ENCODE measurements around the gene ZFP3.
"Not testable (repeated sequence)": the region's sequence is repeated elsewhere in the genome, so short reads cannot be mapped to it uniquely, and the experiment has no call there.

The ZFP3 gene

GRCh38 chr17:5078106-5079028 lies at the start of gene ZFP3:
TSS of gene ZFP3 (plus strand) at chr17:5078467. CDS start at chr17:5091505, 13,038 bp downstream.
- DNase-seq (ENCODE audit: low read depth), result peak; percentile 64

GRCh38 chr17:5030168-5030567 lies 48.1 kb upstream of the ZFP3 start:
- not testable (repeated sequence) for DNase-seq (ENCODE audit: low read depth)

- peak; percentile 74 for DNase-seq (ENCODE audit: low read depth)
These were observed 46.7 kb upstream of the ZFP3 start for GRCh38 chr17:5031365-5032082.

- no peak for DNase-seq (ENCODE audit: low read depth)
These were observed 45.4 kb upstream of the ZFP3 start for GRCh38 chr17:5032865-5033264.

- DNase-seq (ENCODE audit: low read depth), result no peak
These were observed 44.8 kb upstream of the ZFP3 start for GRCh38 chr17:5033352-5034015.

- no peak for DNase-seq (ENCODE audit: low read depth)
These were observed 44.2 kb upstream of the ZFP3 start for GRCh38 chr17:5034063-5034462.

GRCh38 chr17:5034651-5035050 lies 43.6 kb upstream of the ZFP3 start:
- no peak for DNase-seq (ENCODE audit: low read depth)

- no peak for DNase-seq (ENCODE audit: low read depth)
These were observed 43.0 kb upstream of the ZFP3 start, which contains the start of gene SLC52A1 for GRCh38 chr17:5035315-5035714. TSS of gene SLC52A1 (minus strand) at chr17:5035426. CDS start at chr17:5034606, 820 bp downstream.

GRCh38 chr17:5042157-5043022 lies 35.9 kb upstream of the ZFP3 start:
- DNase-seq (ENCODE audit: low read depth), result peak; percentile 23

GRCh38 chr17:5043524-5043923 lies 34.7 kb upstream of the ZFP3 start:
- DNase-seq (ENCODE audit: low read depth), result no peak

GRCh38 chr17:5044630-5045029 lies 33.6 kb upstream of the ZFP3 start:
- no peak for DNase-seq (ENCODE audit: low read depth)

GRCh38 chr17:5045496-5045895 lies 32.8 kb upstream of the ZFP3 start:
- no peak for DNase-seq (ENCODE audit: low read depth)

GRCh38 chr17:5047446-5047845 lies 30.8 kb upstream of the ZFP3 start:
- DNase-seq (ENCODE audit: low read depth), result no peak

GRCh38 chr17:5049314-5049841 lies 28.9 kb upstream of the ZFP3 start:
- peak; percentile 38 for DNase-seq (ENCODE audit: low read depth)

- DNase-seq (ENCODE audit: low read depth), result no peak
These were observed 28.0 kb upstream of the ZFP3 start for GRCh38 chr17:5050278-5050677.

- DNase-seq (ENCODE audit: low read depth), result no peak
These were observed 22.7 kb upstream of the ZFP3 start for GRCh38 chr17:5055543-5055942.

GRCh38 chr17:5065227-5065744 lies 13.0 kb upstream of the ZFP3 start:
- no peak for DNase-seq (ENCODE audit: low read depth)

GRCh38 chr17:5068236-5068635 lies 10.0 kb upstream of the ZFP3 start:
- no peak for DNase-seq (ENCODE audit: low read depth)

GRCh38 chr17:5069724-5070123 lies 8.5 kb upstream of the ZFP3 start:
- DNase-seq (ENCODE audit: low read depth), result no peak

GRCh38 chr17:5075472-5075871 lies 2.8 kb upstream of the ZFP3 start:
- not testable (repeated sequence) for DNase-seq (ENCODE audit: low read depth)

- not testable (repeated sequence) for DNase-seq (ENCODE audit: low read depth)
These were observed 992 bp upstream of the ZFP3 start for GRCh38 chr17:5077275-5077674.
